HCEC 1CT (cell line): ENCODE results near the gene KRT16.
"Not testable (repeated sequence)": the region's sequence is repeated elsewhere in the genome, so short reads cannot be mapped to it uniquely, and the experiment has no call there.

ENCODE experiments used
- DNase-seq: peaks from one replicate; pipeline ENCODE4 v3.0.0-alpha.2; 2017

Gene KRT16

GRCh38 chr17:41626914-41627295 lies 14.3 kb upstream of the KRT16 start:
- not testable (repeated sequence) for DNase-seq

GRCh38 chr17:41626028-41626913 lies 13.7 kb upstream of the KRT16 start:
- DNase-seq, result not testable (repeated sequence)

GRCh38 chr17:41625602-41626001 lies 13.0 kb upstream of the KRT16 start:
- no peak for DNase-seq

GRCh38 chr17:41624208-41625101 lies 11.9 kb upstream of the KRT16 start, which contains the start of gene KRT17:
KRT17 (minus strand) TSS chr17:41624575; CDS start chr17:41624509, 66 bp downstream.
- no peak for DNase-seq

- DNase-seq, result not testable (repeated sequence)
Observed at GRCh38 chr17:41623184-41623861, 10.8 kb upstream of the KRT16 start.

GRCh38 chr17:41622340-41623183 lies 10.0 kb upstream of the KRT16 start:
- DNase-seq, result not testable (repeated sequence)

- no peak for DNase-seq
Observed at GRCh38 chr17:41621916-41622315, 9.3 kb upstream of the KRT16 start.

GRCh38 chr17:41621435-41621817 lies 8.9 kb upstream of the KRT16 start:
- DNase-seq, result not testable (repeated sequence)

GRCh38 chr17:41620583-41621434 lies 8.2 kb upstream of the KRT16 start:
- no peak for DNase-seq

- DNase-seq, result not testable (repeated sequence)
Observed at GRCh38 chr17:41619927-41620582, 7.5 kb upstream of the KRT16 start.

GRCh38 chr17:41619036-41619926 lies 6.7 kb upstream of the KRT16 start:
- no peak for DNase-seq

- DNase-seq, result no peak
Observed at GRCh38 chr17:41618341-41619035, 5.9 kb upstream of the KRT16 start.

GRCh38 chr17:41617698-41618097 lies 5.1 kb upstream of the KRT16 start:
- DNase-seq, result no peak

- DNase-seq, result no peak
Observed at GRCh38 chr17:41617136-41617535, 4.6 kb upstream of the KRT16 start.

GRCh38 chr17:41616486-41616885 lies 3.9 kb upstream of the KRT16 start:
- DNase-seq, result not testable (repeated sequence)

- no peak for DNase-seq
Observed at GRCh38 chr17:41615454-41615853, 2.9 kb upstream of the KRT16 start.

- DNase-seq, result not testable (repeated sequence)
Observed at GRCh38 chr17:41614767-41615166, 2.2 kb upstream of the KRT16 start.

- DNase-seq, result no peak
Observed at GRCh38 chr17:41614098-41614497, 1.5 kb upstream of the KRT16 start.
